Measurements from ENCODE around the gene ZFR.

DNA sequence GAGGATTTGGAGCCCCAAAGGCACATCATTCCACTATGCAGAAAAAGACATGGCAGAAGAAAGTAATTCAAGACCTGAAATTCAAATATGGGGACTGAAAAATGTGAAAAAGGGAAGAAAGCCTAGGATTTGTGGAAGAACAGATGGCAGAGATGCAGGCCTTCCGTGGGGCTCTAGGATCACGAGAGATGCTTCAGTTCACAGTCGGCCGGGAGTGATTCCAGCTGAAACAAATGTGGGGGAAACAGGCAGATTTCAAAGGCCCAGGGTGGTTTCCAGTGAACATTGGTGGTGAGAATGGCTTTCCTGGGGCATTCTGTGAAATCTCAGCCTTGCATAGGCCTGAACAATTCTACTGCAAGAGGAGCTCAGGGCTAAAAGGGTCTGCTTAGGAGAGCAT, 34.6 kb upstream of the ZFR start:
- no peak for TF ChIP-seq POLR2AphosphoS5 (IDR thresholded peaks at IDR 0.05)
- TF ChIP-seq POLR2A (IDR thresholded peaks at IDR 0.05) = no peak
- TF ChIP-seq, protein P1, sequence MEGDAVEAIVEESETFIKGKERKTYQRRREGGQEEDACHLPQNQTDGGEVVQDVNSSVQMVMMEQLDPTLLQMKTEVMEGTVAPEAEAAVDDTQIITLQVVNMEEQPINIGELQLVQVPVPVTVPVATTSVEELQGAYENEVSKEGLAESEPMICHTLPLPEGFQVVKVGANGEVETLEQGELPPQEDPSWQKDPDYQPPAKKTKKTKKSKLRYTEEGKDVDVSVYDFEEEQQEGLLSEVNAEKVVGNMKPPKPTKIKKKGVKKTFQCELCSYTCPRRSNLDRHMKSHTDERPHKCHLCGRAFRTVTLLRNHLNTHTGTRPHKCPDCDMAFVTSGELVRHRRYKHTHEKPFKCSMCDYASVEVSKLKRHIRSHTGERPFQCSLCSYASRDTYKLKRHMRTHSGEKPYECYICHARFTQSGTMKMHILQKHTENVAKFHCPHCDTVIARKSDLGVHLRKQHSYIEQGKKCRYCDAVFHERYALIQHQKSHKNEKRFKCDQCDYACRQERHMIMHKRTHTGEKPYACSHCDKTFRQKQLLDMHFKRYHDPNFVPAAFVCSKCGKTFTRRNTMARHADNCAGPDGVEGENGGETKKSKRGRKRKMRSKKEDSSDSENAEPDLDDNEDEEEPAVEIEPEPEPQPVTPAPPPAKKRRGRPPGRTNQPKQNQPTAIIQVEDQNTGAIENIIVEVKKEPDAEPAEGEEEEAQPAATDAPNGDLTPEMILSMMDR (IDR thresholded peaks at IDR 0.05) = no peak

Data from stomach (tissue), 4 donors.